ENCODE results near the gene ABHD17C.

GRCh38 chr15:80754014-80754413 lies 58.9 kb downstream of the ABHD17C start:
- TF ChIP-seq CTCF (IDR thresholded peaks at IDR 0.05; ENCODE audit: poor library complexity) (no peak), EZH2phosphoT487 (IDR thresholded peaks at IDR 0.05; ENCODE audit: low read depth, severe bottlenecking, unreplicated experiment) (no peak)
